Right kidney (tissue), 1 donor: Measurements from ENCODE around the gene EXOC7.
A peak's percentile ranks its signal among the peaks of the same experiment; 100 is the strongest.

Experiments
- DNase-seq: peaks from one replicate; pipeline ENCODE4 v3.0.0-alpha.2; 2016

Gene EXOC7

GRCh38 chr17:76123191-76123499 is 19.6 kb upstream of the EXOC7 start:
- peak; percentile 10 for DNase-seq

DNA sequence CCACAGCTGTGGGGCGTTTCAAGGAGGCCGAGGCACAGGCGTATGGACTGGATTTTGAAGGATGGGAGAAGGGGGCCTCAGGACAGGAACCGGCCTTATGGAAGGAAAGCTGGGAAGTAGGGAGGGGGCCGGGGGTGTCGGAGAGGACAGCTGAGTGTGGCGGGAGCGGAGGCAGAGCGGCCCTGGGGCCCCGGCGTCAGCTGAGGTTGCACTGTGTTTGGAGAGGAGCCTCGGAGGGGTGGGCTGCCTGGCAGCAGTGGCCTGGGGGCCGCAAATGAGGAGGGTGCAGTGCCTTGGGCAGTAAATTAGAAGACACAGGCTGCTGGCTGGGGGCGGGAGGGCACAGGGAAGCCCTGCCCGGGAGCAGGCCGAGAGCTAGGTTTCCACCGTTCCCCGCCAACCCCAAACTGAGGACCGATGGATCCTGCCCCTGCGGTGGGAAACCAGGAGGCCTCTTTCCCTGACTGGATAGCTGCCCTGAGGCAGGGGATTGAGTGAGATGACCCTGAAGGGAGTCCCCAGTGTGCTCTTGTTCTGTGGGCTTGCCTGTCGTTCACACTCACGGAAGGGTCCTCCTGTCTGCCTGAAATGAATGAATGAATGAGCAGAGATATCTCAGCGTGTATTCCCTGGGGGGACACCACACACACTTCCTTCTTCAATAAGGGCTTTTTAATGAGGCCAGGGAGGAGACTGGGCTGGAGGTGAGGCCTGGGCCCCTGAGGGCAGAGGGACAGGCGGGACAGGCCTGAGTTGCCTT is 19.0 kb upstream of the EXOC7 start:
- DNase-seq = peak; percentile 65

DNA sequence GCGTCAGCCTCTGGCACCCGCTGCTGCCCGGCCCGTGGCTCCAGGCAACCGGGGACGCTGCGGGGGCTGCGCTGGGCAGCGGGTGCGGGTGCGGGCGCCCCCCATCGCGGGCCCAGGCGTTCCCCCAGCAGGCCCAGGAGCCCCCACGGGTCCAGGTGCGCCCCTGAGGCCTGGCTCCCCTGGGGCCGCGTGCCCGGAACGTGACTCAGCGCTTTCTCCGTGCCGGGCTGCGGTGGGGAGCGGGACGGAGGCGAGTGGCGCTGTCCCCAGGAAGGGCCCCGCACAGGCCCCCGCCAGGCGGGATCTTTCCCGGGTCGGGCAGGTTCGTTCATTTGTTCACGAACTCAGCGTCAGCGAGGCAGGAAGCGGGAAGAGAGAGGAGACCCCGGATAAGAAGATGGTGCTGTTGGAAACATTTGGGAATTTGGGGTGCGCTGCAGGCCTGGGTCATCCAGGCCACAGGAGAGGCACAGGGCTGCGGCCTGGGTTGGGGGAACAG is 18.4 kb upstream of the EXOC7 start:
- DNase-seq = no peak

DNA sequence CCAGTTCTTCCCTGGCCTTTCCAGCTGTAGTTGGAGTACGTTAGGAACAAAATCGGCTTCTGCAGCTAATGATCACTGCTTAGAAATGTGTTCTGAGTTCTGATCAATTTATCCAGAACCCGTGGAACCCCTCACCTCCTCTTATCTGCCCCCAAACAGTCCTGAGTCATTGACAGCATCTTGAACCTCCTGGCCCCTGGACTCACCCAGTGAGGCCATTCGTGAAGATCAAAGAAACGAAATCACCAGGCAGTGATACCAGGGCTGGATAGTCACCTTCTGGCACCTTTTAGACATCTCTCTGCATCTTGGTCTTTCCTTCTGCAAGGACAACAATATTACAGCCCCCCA is 17.0 kb upstream of the EXOC7 start:
- DNase-seq = no peak

- DNase-seq = peak; percentile 46
Observed at GRCh38 chr17:76119409-76120371, 16.1 kb upstream of the EXOC7 start.

- DNase-seq = no peak
Observed at GRCh38 chr17:76115138-76115754, 11.7 kb upstream of the EXOC7 start.

GRCh38 chr17:76111956-76112355 is 8.4 kb upstream of the EXOC7 start:
- DNase-seq = no peak

DNA sequence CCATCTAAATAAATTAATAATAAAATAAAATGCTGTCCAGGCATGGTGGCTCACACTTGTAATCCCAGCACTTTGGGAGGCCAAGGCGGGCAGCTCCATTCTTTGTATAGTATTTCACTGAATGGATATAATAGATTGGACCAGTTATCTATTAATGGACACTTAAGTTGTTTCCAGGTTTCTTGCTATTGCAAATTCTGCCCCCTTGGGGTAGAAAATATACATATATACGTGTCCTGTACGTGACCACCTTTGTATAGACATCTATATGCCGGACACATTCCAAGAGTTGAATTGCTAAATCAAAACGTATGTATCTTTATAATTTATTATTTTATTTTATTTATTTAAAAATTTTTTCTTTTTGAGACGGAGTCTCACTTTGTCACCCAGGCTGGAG is 3.9 kb upstream of the EXOC7 start:
- DNase-seq = no peak

DNA sequence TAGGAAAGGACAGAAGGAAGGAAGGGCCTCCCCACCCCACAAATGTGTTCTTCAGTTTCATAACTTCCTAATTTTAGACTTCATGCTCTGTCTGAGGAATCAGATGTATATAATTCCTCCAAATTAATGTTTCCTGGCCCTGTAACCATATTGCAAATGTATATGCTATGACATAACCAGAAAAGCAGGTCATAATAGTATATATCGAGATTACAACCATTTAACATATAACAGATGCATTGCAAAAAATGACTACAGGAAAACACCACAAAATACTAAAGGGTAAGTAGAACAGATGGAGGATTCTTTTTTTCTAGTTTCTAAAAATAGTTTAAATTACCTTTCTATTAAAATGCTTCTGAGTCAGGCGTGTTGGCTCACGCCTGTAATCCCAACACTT is 3.1 kb upstream of the EXOC7 start:
- no peak for DNase-seq

GRCh38 chr17:76104896-76105231 is 1.3 kb upstream of the EXOC7 start:
- no peak for DNase-seq

DNA sequence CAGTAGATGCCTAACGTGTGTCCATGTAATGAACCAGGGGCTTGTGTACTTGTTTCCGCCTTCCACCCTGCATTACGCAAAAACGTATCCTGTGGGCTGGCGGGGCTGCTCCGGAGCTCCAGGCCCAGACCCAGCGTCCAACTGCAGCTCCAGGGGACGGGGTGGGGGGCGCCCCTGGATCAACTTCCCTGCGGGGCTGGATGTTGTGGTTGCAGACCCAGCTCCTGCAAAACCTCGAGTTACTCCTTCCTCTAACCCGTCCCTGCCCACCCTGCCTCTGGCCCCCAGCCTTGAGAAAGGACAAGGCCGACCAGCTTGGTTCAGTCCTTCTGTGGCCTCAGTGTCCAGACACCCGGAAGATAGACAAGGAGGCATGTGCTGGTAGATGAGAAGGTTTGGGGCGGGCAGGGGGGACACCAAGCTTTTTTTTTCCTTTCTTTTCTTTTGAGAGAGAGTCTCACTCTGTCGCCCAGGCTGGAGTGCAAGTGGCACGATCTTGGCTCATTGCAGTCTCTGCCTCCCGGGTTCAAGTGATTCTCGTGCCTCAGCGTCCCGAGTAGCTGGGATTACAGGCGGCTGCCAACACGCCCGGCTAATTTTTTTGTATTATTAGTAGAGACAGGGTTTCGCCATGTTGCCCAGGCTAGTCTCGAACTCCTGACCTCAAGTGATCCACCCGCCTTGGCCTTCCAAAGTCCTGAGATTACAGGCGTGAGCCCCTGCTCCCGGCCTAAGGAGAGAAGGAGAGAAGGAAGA is 731 bp upstream of the EXOC7 start:
- DNase-seq = no peak

DNA sequence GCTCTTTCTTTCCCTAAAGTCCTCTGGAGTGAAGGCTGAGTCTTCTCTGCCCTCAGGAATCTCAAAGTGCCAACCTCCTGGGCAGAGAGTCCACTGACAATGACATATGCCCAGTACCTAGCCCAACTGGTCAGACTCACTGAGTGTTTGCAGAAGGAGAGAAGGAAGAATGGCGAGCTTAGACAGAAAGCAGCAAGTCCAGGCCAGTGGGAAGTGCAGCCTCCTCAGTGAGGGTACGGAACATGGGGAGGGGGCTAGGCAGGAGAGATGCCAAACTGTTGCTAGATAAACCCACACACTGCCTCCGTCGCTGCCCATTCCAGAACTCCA is 678 bp downstream of the EXOC7 start:
- no peak for DNase-seq

DNA sequence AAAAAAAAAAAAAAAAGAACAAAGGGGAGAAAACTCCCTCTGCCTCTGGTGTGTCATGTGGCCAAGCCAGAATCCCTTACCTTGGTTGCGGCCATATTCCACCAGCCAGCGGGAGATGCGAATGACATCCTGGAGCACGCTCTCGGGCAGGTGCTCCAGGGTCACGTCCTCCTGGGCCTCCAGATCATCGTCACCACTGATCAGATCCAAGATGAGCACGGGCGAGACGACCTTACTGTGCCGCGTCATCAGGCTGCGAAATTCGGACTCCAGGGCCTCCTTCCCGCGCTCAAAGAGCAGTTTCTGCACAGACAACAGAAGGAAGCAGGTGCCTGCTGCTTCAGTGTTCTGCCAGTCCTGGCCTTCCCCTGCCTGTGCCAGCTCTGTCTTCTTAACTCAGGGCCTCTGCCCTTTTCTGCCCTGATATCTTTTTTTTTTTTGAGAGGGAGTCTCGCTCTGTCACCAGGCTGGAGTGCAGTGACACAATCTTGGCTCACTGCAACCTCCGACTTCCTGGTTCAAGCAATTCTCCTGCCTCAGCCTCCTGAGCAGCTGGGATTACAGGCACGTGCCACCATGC is 5.8 kb downstream of the EXOC7 start:
- no peak for DNase-seq

- no peak for DNase-seq
Observed at GRCh38 chr17:76095943-76096342, 7.6 kb downstream of the EXOC7 start.

DNA sequence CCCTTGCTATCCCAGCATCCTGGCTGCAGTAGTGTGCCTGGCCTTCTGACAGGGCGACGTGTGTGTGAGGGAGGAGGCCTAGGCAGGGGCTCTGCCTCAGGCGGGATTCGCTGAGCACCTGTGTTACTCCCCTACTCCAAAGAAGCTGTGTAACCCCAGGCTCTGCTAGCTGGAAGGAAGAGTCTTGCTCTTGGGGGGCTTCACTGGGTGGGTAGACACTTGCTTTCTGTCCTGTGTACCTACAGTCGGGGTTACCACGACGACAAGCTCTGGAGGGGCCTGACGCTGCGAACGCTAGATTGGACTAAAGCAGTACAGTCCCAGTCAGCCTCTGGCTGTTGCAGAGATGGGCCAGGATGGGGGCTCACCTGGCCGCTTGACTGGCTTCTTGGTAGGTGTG is 9.5 kb downstream of the EXOC7 start:
- no peak for DNase-seq

- no peak for DNase-seq
Observed at GRCh38 chr17:76092526-76093413, 10.8 kb downstream of the EXOC7 start.

DNA sequence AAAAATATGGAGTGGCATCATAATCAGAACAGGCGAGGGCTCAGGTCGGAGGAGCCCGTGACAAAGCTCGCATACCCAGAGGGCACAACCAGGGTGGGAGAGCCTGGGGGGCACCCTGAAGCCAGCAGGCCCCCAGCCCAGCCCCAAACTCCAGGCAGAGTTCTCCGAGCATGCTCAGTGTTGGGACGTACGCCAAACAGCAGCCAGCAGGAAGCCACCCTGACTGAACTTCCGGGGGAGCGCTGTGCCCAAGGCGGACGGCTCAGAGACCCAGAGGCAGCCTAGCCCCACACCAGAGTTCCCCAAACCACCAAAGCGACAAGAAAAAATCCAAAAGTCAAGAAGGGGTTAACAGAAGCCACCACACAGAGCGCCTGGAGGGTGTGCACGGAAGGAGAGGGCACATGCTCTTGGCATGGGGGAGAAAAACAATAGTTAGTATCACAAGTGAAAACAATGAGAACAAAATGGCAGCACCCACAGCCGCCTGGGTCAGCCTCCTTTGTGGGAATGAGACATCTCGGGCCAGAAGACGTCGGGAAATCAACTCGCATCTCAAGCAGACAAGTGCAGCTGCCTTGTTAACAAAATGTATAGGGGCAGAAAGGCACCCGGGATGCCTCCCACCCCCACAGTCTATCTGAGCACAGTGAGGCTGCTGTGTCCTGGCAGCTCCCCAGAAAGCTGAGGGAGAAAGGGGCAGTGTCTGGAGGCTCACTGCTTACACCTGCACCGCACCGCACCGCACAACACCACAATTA is 11.9 kb downstream of the EXOC7 start:
- DNase-seq = no peak

GRCh38 chr17:76090517-76091129 is 13.0 kb downstream of the EXOC7 start:
- DNase-seq = no peak

GRCh38 chr17:76089680-76090516 is 13.7 kb downstream of the EXOC7 start:
- no peak for DNase-seq
